ENCODE results near the gene CACNA1A. TPM values are rescaled to one million over a fixed set of nuclear protein-coding genes. Genes with fewer than 3 reads are reported as not detected.
"Not testable (repeated sequence)": the region's sequence is repeated elsewhere in the genome, so short reads cannot be mapped to it uniquely, and the experiment has no call there.

CACNA1A gene
- total RNA-seq, 1 donor from 2014 or later = 0.52 TPM

GRCh38 chr19:13530720-13531119 is 24.4 kb upstream of the CACNA1A start:
- Histone ChIP-seq H3K9ac (ENCODE audit: low read depth in 1 of 3, low read length in 3 of 3) (no peak overlapping the region), H3K4me3 (ENCODE audit: low read length in 3 of 3) (no peak overlapping the region), H3K27me3 (ENCODE audit: control insufficient read depth in 3 of 3, insufficient read depth in 3 of 3, low read length in 3 of 3) (no peaks in the 10 kb centered on the region), H3K27ac (ENCODE audit: low read depth, low read length) (no peak overlapping the region), H3K36me3 (ENCODE audit: control insufficient read depth in 3 of 3, insufficient read depth in 3 of 3, low read length in 3 of 3) (no peaks in the 10 kb centered on the region), H3K9me3 (ENCODE audit: control insufficient read depth in 3 of 3, low read length in 3 of 3) (peaks cover 0 to 3% (median 0%) of the 10 kb centered on the region in 3 donors), H3K4me1 (ENCODE audit: control insufficient read depth in 3 of 3, insufficient read depth in 3 of 3, low read length in 3 of 3) (no peaks in the 10 kb centered on the region)

DNA sequence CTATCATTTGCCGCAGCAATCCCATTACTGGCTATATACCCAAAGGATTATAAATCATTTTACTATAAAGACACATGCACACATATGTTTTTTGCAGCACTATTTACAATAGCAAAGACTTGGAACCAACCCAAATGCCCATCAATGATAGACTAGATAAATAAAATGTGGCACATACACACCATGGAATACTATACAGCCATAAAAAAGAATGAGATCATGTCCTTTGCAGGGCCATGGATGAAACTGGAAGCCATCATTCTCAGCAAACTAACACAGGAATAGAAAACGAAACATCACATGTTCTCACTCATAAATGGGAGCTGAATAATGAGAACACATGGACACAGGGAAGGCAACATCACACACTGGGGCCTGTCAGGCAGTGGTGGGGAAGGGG is 23.4 kb upstream of the CACNA1A start:
- H3K4me3 ChIP-seq (ENCODE audit: low read length in 3 of 3); H3K9ac ChIP-seq (ENCODE audit: low read depth in 1 of 3, low read length in 3 of 3); H3K4me1 ChIP-seq (ENCODE audit: control insufficient read depth in 3 of 3, insufficient read depth in 3 of 3, low read length in 3 of 3); H3K27ac ChIP-seq (ENCODE audit: low read depth, low read length); H3K36me3 ChIP-seq (ENCODE audit: control insufficient read depth in 3 of 3, insufficient read depth in 3 of 3, low read length in 3 of 3); H3K9me3 ChIP-seq (ENCODE audit: control insufficient read depth in 3 of 3, low read length in 3 of 3); H3K27me3 ChIP-seq (ENCODE audit: control insufficient read depth in 3 of 3, insufficient read depth in 3 of 3, low read length in 3 of 3): not testable (repeated sequence)

- H3K27me3 ChIP-seq (ENCODE audit: control insufficient read depth in 3 of 3, insufficient read depth in 3 of 3, low read length in 3 of 3) = peaks cover 0 to 3% (median 0%) of the 10 kb centered on the region in 3 donors
- peaks cover 0 to 3% (median 0%) of the 10 kb centered on the region in 3 donors for H3K9me3 ChIP-seq (ENCODE audit: control insufficient read depth in 3 of 3, low read length in 3 of 3)
- H3K9ac ChIP-seq (ENCODE audit: low read depth in 1 of 3, low read length in 3 of 3) = no peak overlapping the region
Observed at GRCh38 chr19:13526552-13526951, 20.3 kb upstream of the CACNA1A start.

DNA sequence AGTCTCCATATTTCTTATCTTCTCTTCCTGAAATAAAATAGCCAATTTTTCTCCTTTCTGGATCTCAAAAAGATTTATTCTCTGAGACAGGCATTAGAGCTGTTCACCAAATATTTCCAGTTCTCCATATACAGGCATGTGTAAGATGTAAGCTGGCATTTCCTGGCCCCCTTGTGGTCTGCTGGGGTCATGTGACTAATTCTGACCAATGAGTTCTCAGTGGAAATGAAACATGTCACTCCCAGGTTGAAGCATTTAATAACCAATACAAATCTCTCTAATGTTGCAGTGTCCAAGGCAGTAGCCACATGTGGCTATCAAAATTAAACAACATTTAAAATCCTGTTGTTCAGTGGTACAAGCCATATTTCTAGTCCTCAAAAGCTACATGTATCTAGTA is 14.8 kb upstream of the CACNA1A start:
- Histone ChIP-seq H3K9ac (ENCODE audit: low read depth in 1 of 3, low read length in 3 of 3) (no peak overlapping the region), H3K9me3 (ENCODE audit: control insufficient read depth in 3 of 3, low read length in 3 of 3) (peaks cover under 1 to 12% (median 2%) of the 10 kb centered on the region in 3 donors), H3K4me1 (ENCODE audit: control insufficient read depth in 3 of 3, insufficient read depth in 3 of 3, low read length in 3 of 3) (no peaks in the 10 kb centered on the region), H3K27me3 (ENCODE audit: control insufficient read depth in 3 of 3, insufficient read depth in 3 of 3, low read length in 3 of 3) (peaks cover 0 to 3% (median 0%) of the 10 kb centered on the region in 3 donors), H3K4me3 (ENCODE audit: low read length in 3 of 3) (no peak overlapping the region), H3K36me3 (ENCODE audit: control insufficient read depth in 3 of 3, insufficient read depth in 3 of 3, low read length in 3 of 3) (no peaks in the 10 kb centered on the region), H3K27ac (ENCODE audit: low read depth, low read length) (no peak overlapping the region)

More at GRCh38 chr19:13526552-13526951, 20.3 kb upstream of the CACNA1A start:
- Histone ChIP-seq H3K4me1 (ENCODE audit: control insufficient read depth in 3 of 3, insufficient read depth in 3 of 3, low read length in 3 of 3) (no peaks in the 10 kb centered on the region), H3K4me3 (ENCODE audit: low read length in 3 of 3) (no peak overlapping the region), H3K36me3 (ENCODE audit: control insufficient read depth in 3 of 3, insufficient read depth in 3 of 3, low read length in 3 of 3) (no peaks in the 10 kb centered on the region), H3K27ac (ENCODE audit: low read depth, low read length) (no peak overlapping the region)

DNA sequence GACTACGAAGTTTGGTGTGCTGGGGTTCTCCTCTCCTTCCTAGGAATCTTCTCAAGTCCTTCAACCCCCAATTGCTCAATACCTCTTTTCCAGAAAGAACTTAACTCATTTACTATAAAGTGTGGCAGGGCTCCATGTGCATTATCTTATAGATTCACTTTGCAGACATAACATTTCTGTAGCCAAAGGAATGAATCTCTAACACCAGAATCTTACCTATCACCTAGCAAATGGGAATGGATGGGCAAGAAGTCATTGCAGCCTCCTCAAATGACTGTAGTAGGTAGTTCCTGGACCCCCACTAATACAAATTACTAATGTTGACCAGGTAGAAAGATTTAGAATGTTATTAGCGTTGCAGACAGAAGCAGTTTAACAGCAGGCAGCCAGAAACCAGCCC is 5.7 kb upstream of the CACNA1A start:
- H3K36me3 ChIP-seq (ENCODE audit: control insufficient read depth in 3 of 3, insufficient read depth in 3 of 3, low read length in 3 of 3) = no peaks in the 10 kb centered on the region
- H3K27ac ChIP-seq (ENCODE audit: low read depth, low read length) = no peak overlapping the region
- H3K27me3 ChIP-seq (ENCODE audit: control insufficient read depth in 3 of 3, insufficient read depth in 3 of 3, low read length in 3 of 3) = peaks cover 11 to 28% (median 18%) of the 10 kb centered on the region in 3 donors
- H3K4me3 ChIP-seq (ENCODE audit: low read length in 3 of 3) = no peak overlapping the region
- no peak overlapping the region for H3K9ac ChIP-seq (ENCODE audit: low read depth in 1 of 3, low read length in 3 of 3)
- H3K9me3 ChIP-seq (ENCODE audit: control insufficient read depth in 3 of 3, low read length in 3 of 3) = no peaks in the 10 kb centered on the region
- no peaks in the 10 kb centered on the region for H3K4me1 ChIP-seq (ENCODE audit: control insufficient read depth in 3 of 3, insufficient read depth in 3 of 3, low read length in 3 of 3)

DNA sequence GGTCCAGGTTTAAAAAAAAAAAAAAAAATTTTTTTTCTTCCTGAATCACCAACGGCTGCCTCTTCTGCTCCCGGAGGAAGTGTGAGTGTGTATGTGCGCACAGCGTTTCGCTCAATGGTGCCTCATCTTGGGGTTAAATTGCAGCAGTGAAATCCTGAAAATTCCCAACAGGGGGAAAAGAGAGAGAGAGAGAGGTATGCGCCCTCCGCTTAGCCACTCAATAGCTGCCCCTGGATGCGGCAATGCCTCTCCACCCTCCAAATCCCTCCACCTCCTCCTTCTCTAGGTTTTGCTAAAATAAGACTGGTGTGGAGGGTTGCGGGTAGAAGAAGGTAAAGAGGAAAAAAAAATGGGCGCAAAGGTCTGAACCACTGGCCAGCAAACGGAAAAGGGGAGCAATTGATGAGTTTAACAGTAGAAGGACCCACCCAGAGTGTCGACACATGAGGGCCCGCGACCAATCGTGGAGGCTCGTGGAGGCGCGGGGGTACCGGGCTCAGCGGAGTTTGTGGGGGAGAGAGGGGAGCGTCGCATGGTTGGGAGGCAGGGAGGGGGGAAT is 853 bp upstream of the CACNA1A start:
- no peaks in the 10 kb centered on the region for H3K4me1 ChIP-seq (ENCODE audit: control insufficient read depth in 3 of 3, insufficient read depth in 3 of 3, low read length in 3 of 3)
- no peak overlapping the region for H3K4me3 ChIP-seq (ENCODE audit: low read length in 3 of 3)
- no peak overlapping the region for H3K9ac ChIP-seq (ENCODE audit: low read depth in 1 of 3, low read length in 3 of 3)
- peaks cover 32 to 52% (median 41%) of the 10 kb centered on the region in 3 donors for H3K27me3 ChIP-seq (ENCODE audit: control insufficient read depth in 3 of 3, insufficient read depth in 3 of 3, low read length in 3 of 3)
- no peaks in the 10 kb centered on the region for H3K36me3 ChIP-seq (ENCODE audit: control insufficient read depth in 3 of 3, insufficient read depth in 3 of 3, low read length in 3 of 3)
- no peaks in the 10 kb centered on the region for H3K9me3 ChIP-seq (ENCODE audit: control insufficient read depth in 3 of 3, low read length in 3 of 3)
- no peak overlapping the region for H3K27ac ChIP-seq (ENCODE audit: low read depth, low read length)

GRCh38 chr19:13505761-13506470 is 363 bp downstream of the CACNA1A start:
- H3K9me3 ChIP-seq (ENCODE audit: control insufficient read depth in 3 of 3, low read length in 3 of 3) = no peaks in the 10 kb centered on the region
- no peak overlapping the region for H3K4me3 ChIP-seq (ENCODE audit: low read length in 3 of 3)
- H3K27ac ChIP-seq (ENCODE audit: low read depth, low read length) = no peak overlapping the region
- H3K36me3 ChIP-seq (ENCODE audit: control insufficient read depth in 3 of 3, insufficient read depth in 3 of 3, low read length in 3 of 3) = no peaks in the 10 kb centered on the region
- peaks cover 32 to 48% (median 42%) of the 10 kb centered on the region in 3 donors for H3K27me3 ChIP-seq (ENCODE audit: control insufficient read depth in 3 of 3, insufficient read depth in 3 of 3, low read length in 3 of 3)
- no peak overlapping the region for H3K9ac ChIP-seq (ENCODE audit: low read depth in 1 of 3, low read length in 3 of 3)
- no peaks in the 10 kb centered on the region for H3K4me1 ChIP-seq (ENCODE audit: control insufficient read depth in 3 of 3, insufficient read depth in 3 of 3, low read length in 3 of 3)

- H3K4me3 ChIP-seq (ENCODE audit: low read length in 3 of 3) = no peak overlapping the region
- no peak overlapping the region for H3K27ac ChIP-seq (ENCODE audit: low read depth, low read length)
- H3K9me3 ChIP-seq (ENCODE audit: control insufficient read depth in 3 of 3, low read length in 3 of 3) = no peaks in the 10 kb centered on the region
- no peaks in the 10 kb centered on the region for H3K36me3 ChIP-seq (ENCODE audit: control insufficient read depth in 3 of 3, insufficient read depth in 3 of 3, low read length in 3 of 3)
- H3K9ac ChIP-seq (ENCODE audit: low read depth in 1 of 3, low read length in 3 of 3) = no peak overlapping the region
- H3K27me3 ChIP-seq (ENCODE audit: control insufficient read depth in 3 of 3, insufficient read depth in 3 of 3, low read length in 3 of 3) = peaks cover 32 to 48% (median 42%) of the 10 kb centered on the region in 3 donors
- H3K4me1 ChIP-seq (ENCODE audit: control insufficient read depth in 3 of 3, insufficient read depth in 3 of 3, low read length in 3 of 3) = no peaks in the 10 kb centered on the region
Observed at GRCh38 chr19:13505164-13505695, 1.0 kb downstream of the CACNA1A start.

- Histone ChIP-seq H3K36me3 (ENCODE audit: control insufficient read depth in 3 of 3, insufficient read depth in 3 of 3, low read length in 3 of 3) (no peaks in the 10 kb centered on the region), H3K4me1 (ENCODE audit: control insufficient read depth in 3 of 3, insufficient read depth in 3 of 3, low read length in 3 of 3) (no peaks in the 10 kb centered on the region), H3K27me3 (ENCODE audit: control insufficient read depth in 3 of 3, insufficient read depth in 3 of 3, low read length in 3 of 3) (peaks cover 32 to 41% (median 38%) of the 10 kb centered on the region in 3 donors), H3K9me3 (ENCODE audit: control insufficient read depth in 3 of 3, low read length in 3 of 3) (no peaks in the 10 kb centered on the region), H3K4me3 (ENCODE audit: low read length in 3 of 3) (no peak overlapping the region), H3K27ac (ENCODE audit: low read depth, low read length) (no peak overlapping the region), H3K9ac (ENCODE audit: low read depth in 1 of 3, low read length in 3 of 3) (no peak overlapping the region)
Observed at GRCh38 chr19:13503570-13504235, 2.6 kb downstream of the CACNA1A start.

DNA sequence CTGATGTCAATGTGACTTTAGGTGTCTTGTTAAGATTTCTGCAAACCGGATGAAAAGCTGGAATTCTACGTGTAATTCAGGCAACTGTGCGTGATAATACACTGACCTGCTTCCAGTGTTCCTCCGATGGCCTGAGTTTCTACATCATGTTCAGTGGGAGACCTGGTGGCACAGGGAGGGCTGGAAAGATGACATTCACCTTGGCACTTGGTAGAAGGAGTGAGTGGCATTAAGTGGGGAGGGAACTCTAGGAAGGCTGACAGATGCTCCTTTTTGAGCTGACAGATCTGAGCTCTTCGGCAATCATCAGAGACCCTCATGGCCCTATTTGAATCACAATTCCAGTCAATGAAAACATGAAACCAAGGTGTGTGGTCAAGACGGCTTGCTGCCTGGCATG is 4.0 kb downstream of the CACNA1A start:
- H3K27me3 ChIP-seq (ENCODE audit: control insufficient read depth in 3 of 3, insufficient read depth in 3 of 3, low read length in 3 of 3) = peaks cover 23 to 27% (median 26%) of the 10 kb centered on the region in 3 donors
- H3K9me3 ChIP-seq (ENCODE audit: control insufficient read depth in 3 of 3, low read length in 3 of 3) = peaks cover 0 to 3% (median 0%) of the 10 kb centered on the region in 3 donors
- no peaks in the 10 kb centered on the region for H3K36me3 ChIP-seq (ENCODE audit: control insufficient read depth in 3 of 3, insufficient read depth in 3 of 3, low read length in 3 of 3)
- no peaks in the 10 kb centered on the region for H3K4me1 ChIP-seq (ENCODE audit: control insufficient read depth in 3 of 3, insufficient read depth in 3 of 3, low read length in 3 of 3)
- H3K4me3 ChIP-seq (ENCODE audit: low read length in 3 of 3) = no peak overlapping the region
- H3K9ac ChIP-seq (ENCODE audit: low read depth in 1 of 3, low read length in 3 of 3) = no peak overlapping the region
- no peak overlapping the region for H3K27ac ChIP-seq (ENCODE audit: low read depth, low read length)

Measured in skeletal muscle tissue (tissue), 4 donors.